Keratinocyte (primary cell): Measurements from ENCODE around the gene KRT84. TPM values are rescaled to one million over a fixed set of nuclear protein-coding genes. Genes with fewer than 3 reads are reported as not detected.

Experiments
- DNase-seq: peaks from one replicate; pipeline ENCODE4 v3.0.0-alpha.2; 2011; ENCODE audit warnings: low read depth, missing footprints, low spot score
- FAIRE-seq: peaks from 2 replicates; lab custom pipeline; 2011; peaks lifted over from hg19 to GRCh38; lab: Jason Lieb, UNC
- H2AFZ ChIP-seq: 2 replicates; pipeline ENCODE4 v1.6.0; 2012; ENCODE audit warnings: low read length, control low read depth, inconsistent platforms; ENCODE audit not compliant: control insufficient read depth
- H3K27ac ChIP-seq: 2 replicates; pipeline ENCODE4 v1.5.1; 2011; ENCODE audit warnings: low read length; ENCODE audit not compliant: control insufficient read depth, insufficient read depth
- H3K27me3 ChIP-seq: 3 replicates; pipeline ENCODE4 v1.6.0; 2011; ENCODE audit warnings: low read length; ENCODE audit not compliant: control insufficient read depth, insufficient read depth; ENCODE audit errors: extremely low read depth
- H3K36me3 ChIP-seq, 2 experiments: 2 replicates in 1 of 2; 3 replicates in 1 of 2; pipeline ENCODE4 v1.5.1; 2011; ENCODE audit warnings: low read length in 2 of 2, mild to moderate bottlenecking in 1 of 2; ENCODE audit not compliant: control insufficient read depth in 2 of 2, insufficient read depth in 2 of 2; ENCODE audit errors: extremely low read depth in 1 of 2
- H3K4me1 ChIP-seq: 3 replicates; pipeline ENCODE4 v1.5.1; 2011; ENCODE audit warnings: low read length; ENCODE audit not compliant: control insufficient read depth, insufficient read depth; ENCODE audit errors: extremely low read depth
- H3K4me2 ChIP-seq: 3 replicates; pipeline ENCODE4 v1.6.0; 2011; ENCODE audit warnings: low read depth, low read length; ENCODE audit not compliant: control insufficient read depth, insufficient read depth; ENCODE audit errors: extremely low read depth
- H3K4me3 ChIP-seq, 3 experiments: fragments of 200-600 bp in 1 of 3; sonication (generic) in 1 of 3; 2 replicates in 2 of 3; 3 replicates in 1 of 3; pipeline ENCODE4 v1.5.1; 2011 to 2016; ENCODE audit warnings: low read length in 3 of 3, mild to moderate bottlenecking in 3 of 3, control low read depth in 2 of 3, inconsistent platforms in 1 of 3, low read depth in 1 of 3, mixed read lengths in 1 of 3, mixed run types in 1 of 3, moderate library complexity in 1 of 3; ENCODE audit not compliant: control insufficient read depth in 2 of 3, insufficient read depth in 2 of 3; ENCODE audit errors: extremely low read depth in 1 of 3
- H3K79me2 ChIP-seq: 2 replicates; pipeline ENCODE4 v1.6.0; 2012; ENCODE audit warnings: low read length; ENCODE audit not compliant: control insufficient read depth, insufficient read depth
- H3K9ac ChIP-seq: 3 replicates; pipeline ENCODE4 v1.6.0; 2011; ENCODE audit warnings: low read length; ENCODE audit not compliant: control insufficient read depth, insufficient read depth; ENCODE audit errors: extremely low read depth
- H3K9me1 ChIP-seq: 3 replicates; pipeline ENCODE4 v1.6.0; 2011; ENCODE audit warnings: low read length; ENCODE audit not compliant: control insufficient read depth, insufficient read depth; ENCODE audit errors: extremely low read depth
- H3K9me3 ChIP-seq: 2 replicates; pipeline ENCODE4 v1.5.1; 2012; ENCODE audit warnings: low read depth, low read length; ENCODE audit not compliant: control insufficient read depth
- H4K20me1 ChIP-seq: 3 replicates; pipeline ENCODE4 v1.6.0; 2011; ENCODE audit warnings: low read length; ENCODE audit not compliant: control insufficient read depth, insufficient read depth; ENCODE audit errors: extremely low read depth
- CTCF ChIP-seq, 3 experiments: IDR thresholded peaks in 1 of 3; conservative IDR thresholded peaks in 1 of 3; optimal IDR thresholded peaks in 1 of 3; 2 replicates in 2 of 3; 3 replicates in 1 of 3; pipeline versions ENCODE3 to v1.5.1; 2011; ENCODE audit warnings: low read length in 3 of 3, mild to moderate bottlenecking in 3 of 3, moderate library complexity in 2 of 3, control low read depth in 1 of 3, inconsistent platforms in 1 of 3; ENCODE audit not compliant: insufficient read depth in 2 of 3; ENCODE audit errors: extremely low read depth in 1 of 3
- EZH2 ChIP-seq: IDR thresholded peaks from one replicate; pipeline ENCODE4 v1.6.1; 2012; ENCODE audit warnings: inconsistent platforms, mild to moderate bottlenecking, low read length, moderate library complexity
- dilution Hi-C: fragments of 300-500 bp; cut with MboI; formaldehyde crosslinking; loops from one replicate; pipeline ENCODE4 v1.7.0; 2020; ENCODE audit warnings: low sequenced_read_pairs; ENCODE audit not compliant: extremely low pct_ligation_motif_present
- polyA plus RNA-seq, 5 experiments: library from polyadenylated mRNA; depleted of rRNA in 3 of 5; stranded (reverse) in 3 of 5; stranded (forward) in 1 of 5; unstranded in 1 of 5; fragments of >200 nt; gene quantifications; 1 replicate in 1 of 5; 2 replicates in 3 of 5; 3 replicates in 1 of 5; pipeline versions ENCODE4 v1.2.1 to v1.2.3, GENCODE V29; 2011 to 2012; ENCODE audit warnings: missing spikeins in 2 of 5, low read depth in 1 of 5, low replicate concordance in 1 of 5

KRT84 gene
- polyA plus RNA-seq, 1 donor (not counting 4 experiments of a cell fraction or from before 2014, with no cell fraction given) = 0.10 TPM

GRCh38 chr12:52334185-52334584 lies 51.3 kb downstream of the KRT84 start:
- H3K4me1 ChIP-seq = peaks cover 12% of the 10 kb centered on the region
- H4K20me1 ChIP-seq = no peaks in the 10 kb centered on the region
- no peaks in the 10 kb centered on the region for H3K27me3 ChIP-seq
- no peak for TF ChIP-seq CTCF (optimal IDR thresholded peaks at IDR 0.05 in 1 of 3, IDR thresholded peaks at IDR 0.05 in 1 of 3, conservative IDR thresholded peaks at IDR 0.05 in 1 of 3; ENCODE audit: extremely low read depth in 1 of 3, insufficient read depth in 2 of 3, low read length in 3 of 3)
- TF ChIP-seq EZH2 = no peak
- DNase-seq (no peak), FAIRE-seq (no peak)
- no peak overlapping the region for H3K4me3 ChIP-seq
- H2AFZ ChIP-seq = no peak overlapping the region
- no peaks in the 10 kb centered on the region for H3K79me2 ChIP-seq
- dilution Hi-C loops = no loop called here
- no peak overlapping the region for H3K27ac ChIP-seq
- H3K4me2 ChIP-seq = no peak overlapping the region
- H3K9ac ChIP-seq = no peak overlapping the region
- H3K9me1 ChIP-seq = no peaks in the 10 kb centered on the region
- no peaks in the 10 kb centered on the region for H3K9me3 ChIP-seq
- H3K36me3 ChIP-seq = no peaks in the 10 kb centered on the region

- Histone ChIP-seq H3K9me3 (no peaks in the 10 kb centered on the region), H3K27me3 (no peaks in the 10 kb centered on the region), H3K79me2 (no peaks in the 10 kb centered on the region), H3K36me3 (no peaks in the 10 kb centered on the region), H3K4me2 (no peak overlapping the region), H2AFZ (no peak overlapping the region), H3K9me1 (no peaks in the 10 kb centered on the region), H4K20me1 (no peaks in the 10 kb centered on the region), H3K4me3 (no peak overlapping the region), H3K9ac (no peak overlapping the region), H3K4me1 (peaks cover 5% of the 10 kb centered on the region), H3K27ac (no peak overlapping the region)
- TF ChIP-seq EZH2 (no peak), CTCF (optimal IDR thresholded peaks at IDR 0.05 in 1 of 3, IDR thresholded peaks at IDR 0.05 in 1 of 3, conservative IDR thresholded peaks at IDR 0.05 in 1 of 3; ENCODE audit: extremely low read depth in 1 of 3, insufficient read depth in 2 of 3, low read length in 3 of 3) (no peak)
- DNase-seq (no peak), FAIRE-seq (no peak)
- dilution Hi-C loops = no loop called here
These were observed 52.1 kb downstream of the KRT84 start for GRCh38 chr12:52333321-52333720.
